HCT116 (cell line): ENCODE measurements around the gene ADARB2. TPM values are rescaled to one million over a fixed set of nuclear protein-coding genes. Genes with fewer than 3 reads are reported as not detected.

Experiments used
- ATAC-seq: fragments of 200-7000 bp; cut with Tn5 transposase; 2 replicates; pipeline ENCODE4 v1.9.1; 2020; ENCODE audit warnings: mild to moderate bottlenecking, moderate library complexity
- BruUV-seq: library from RNA; stranded (reverse); fragments of 400-500 nt; replicated peaks from 2 replicates; lab custom pipeline; 2021; lab: Mats Ljungman, UMichigan
- CTCF ChIA-PET: fragments of 300-600 bp; sonication (Branson Sonifier 250); formaldehyde crosslinking; loops from one replicate; lab custom pipeline; 2021; ENCODE audit warnings: antibody characterized with exemption; lab: Charles Lee
- POLR2A ChIA-PET: fragments of 300-600, 350-600 bp; sonication (Branson Sonifier 250); formaldehyde crosslinking; loops from one replicate; lab custom pipeline; 2021; ENCODE audit warnings: antibody characterized with exemption; lab: Charles Lee
- RAD21 ChIA-PET, 2 experiments: fragments of 300-600 bp; sonication (Branson Sonifier 250); formaldehyde crosslinking; loops; one replicate each; lab custom pipeline; 2023; ENCODE audit warnings: low total read pairs in 2 of 2; ENCODE audit not compliant: uncharacterized antibody in 2 of 2, unreplicated experiment in 2 of 2, low non-redundant PET in 1 of 2; lab: Charles Lee
- DNase-seq: peaks from one replicate; pipeline ENCODE4 v3.0.0-alpha.2; 2010; ENCODE audit warnings: low read depth, low spot score
- H2AFZ ChIP-seq: fragments of 200-600 bp; shearing (Covaris generic), sonication (generic); 2 replicates; pipeline ENCODE4 v1.6.1; 2017; ENCODE audit warnings: low read depth, mixed run types, mixed read lengths, antibody characterized with exemption, low read length; ENCODE audit not compliant: poor library complexity, severe bottlenecking
- H3K27ac ChIP-seq: 2 replicates; pipeline ENCODE4 v1.5.1; 2012; ENCODE audit warnings: low read depth, low read length
- H3K27me3 ChIP-seq: fragments of 200-600 bp; sonication (generic); 2 replicates; pipeline ENCODE4 v1.6.1; 2016; ENCODE audit warnings: mixed run types, low read length, mixed read lengths; ENCODE audit not compliant: insufficient read depth
- H3K36me3 ChIP-seq, 2 experiments: fragments of 200-500 bp in 1 of 2; fragments of 200-600 bp in 1 of 2; sonication (Bioruptor generic) in 1 of 2; sonication (generic) in 1 of 2; 2 replicates each; pipeline versions ENCODE4 v1.5.1 to v1.6.1; 2014 to 2016; ENCODE audit warnings: low read length in 2 of 2, inconsistent platforms in 1 of 2, mixed read lengths in 1 of 2, mixed run types in 1 of 2; ENCODE audit not compliant: insufficient read depth in 2 of 2, control insufficient read depth in 1 of 2
- H3K4me1 ChIP-seq, 2 experiments: fragments of 200-600 bp in 1 of 2; sonication (generic) in 1 of 2; 2 replicates each; pipeline versions ENCODE4 v1.5.1 to v1.6.1; 2012 to 2017; ENCODE audit warnings: low read length in 2 of 2, inconsistent platforms in 1 of 2, mild to moderate bottlenecking in 1 of 2, mixed read lengths in 1 of 2, mixed run types in 1 of 2, moderate library complexity in 1 of 2; ENCODE audit not compliant: insufficient read depth in 2 of 2, control insufficient read depth in 1 of 2
- H3K4me2 ChIP-seq: fragments of 200-600 bp; sonication (generic); 2 replicates; pipeline ENCODE4 v1.6.1; 2017; ENCODE audit warnings: mixed run types, low read length, mixed read lengths
- H3K4me3 ChIP-seq, 2 experiments: fragments of 200-600 bp in 1 of 2; sonication (generic) in 1 of 2; replicated peaks in 1 of 2; 2 replicates each; pipeline ENCODE4 v1.5.1; 2011 to 2016; ENCODE audit warnings: low read length in 2 of 2, control low read depth in 1 of 2, low read depth in 1 of 2, mild to moderate bottlenecking in 1 of 2, mixed read lengths in 1 of 2, mixed run types in 1 of 2
- H3K79me2 ChIP-seq: fragments of 200-600 bp; sonication (generic); 2 replicates; pipeline ENCODE4 v1.6.1; 2017; ENCODE audit warnings: mild to moderate bottlenecking, mixed run types, low read length, moderate library complexity, mixed read lengths; ENCODE audit not compliant: insufficient read depth
- H3K9ac ChIP-seq: fragments of 200-600 bp; sonication (generic); 2 replicates; pipeline ENCODE4 v1.6.1; 2016; ENCODE audit warnings: low read length, mixed read lengths
- H3K9me2 ChIP-seq: fragments of 200-600 bp; sonication (generic), shearing (Covaris generic); 2 replicates; pipeline ENCODE4 v1.6.1; 2017; ENCODE audit warnings: mixed run types, mild to moderate bottlenecking, moderate library complexity; ENCODE audit not compliant: insufficient read depth
- H3K9me3 ChIP-seq, 2 experiments: fragments of 200-500 bp in 1 of 2; fragments of 200-600 bp in 1 of 2; sonication (Bioruptor generic) in 1 of 2; sonication (generic) in 1 of 2; 2 replicates each; pipeline ENCODE4 v1.6.1; 2014 to 2017; ENCODE audit warnings: low read length in 2 of 2, mixed read lengths in 2 of 2, inconsistent platforms in 1 of 2, low read depth in 1 of 2, mild to moderate bottlenecking in 1 of 2, mixed run types in 1 of 2, moderate library complexity in 1 of 2; ENCODE audit not compliant: control insufficient read depth in 1 of 2, insufficient read depth in 1 of 2
- H4K20me1 ChIP-seq: fragments of 200-600 bp; sonication (generic), shearing (Covaris generic); 2 replicates; pipeline ENCODE4 v1.6.1; 2017; ENCODE audit warnings: mixed run types, mild to moderate bottlenecking, moderate library complexity; ENCODE audit not compliant: insufficient read depth
- EGR1 ChIP-seq: IDR thresholded peaks from 2 replicates; pipeline ENCODE4 v1.6.1; 2012; ENCODE audit warnings: low read depth
- EZH2 ChIP-seq: fragments of 200-600 bp; sonication (generic); IDR thresholded peaks from 2 replicates; pipeline ENCODE4 v1.6.1; 2017; ENCODE audit warnings: antibody characterized with exemption, mixed run types
- EZH2phosphoT487 ChIP-seq: fragments of 200-600 bp; IDR thresholded peaks from 2 replicates; pipeline ENCODE4 v1.6.1; 2018; ENCODE audit warnings: antibody characterized with exemption, borderline replicate concordance
- FOSL1 ChIP-seq: IDR thresholded peaks from 2 replicates; pipeline ENCODE4 v1.6.1; 2012; ENCODE audit warnings: low read depth
- POLR2A ChIP-seq: IDR thresholded peaks from 2 replicates; pipeline ENCODE4 v1.7.0; 2011; ENCODE audit warnings: borderline replicate concordance; ENCODE audit not compliant: insufficient read depth, insufficient read length; ENCODE audit errors: extremely low read depth
- YY1 ChIP-seq: IDR thresholded peaks from 2 replicates; pipeline ENCODE4 v1.6.1; 2011; ENCODE audit warnings: low read length, low read depth, moderate library complexity, mild to moderate bottlenecking; ENCODE audit not compliant: insufficient replicate concordance; ENCODE audit errors: extremely low read depth
- ZFX ChIP-seq: fragments of 450-650 bp; IDR thresholded peaks from 2 replicates; pipeline ENCODE4 v1.6.1; 2017
- ZNF274 ChIP-seq: fragments of 200-500 bp; sonication (Bioruptor generic); IDR thresholded peaks from 2 replicates; pipeline ENCODE4 v1.6.1; 2014; ENCODE audit warnings: mild to moderate bottlenecking, low read depth, low read length, inconsistent platforms
- intact Hi-C: fragments of 100-400 bp; cut with micrococcal nuclease; formaldehyde crosslinking; loops from 2 replicates; pipeline ENCODE4 v1.10.0; 2022
- total RNA-seq: library from RNA; stranded (reverse); gene quantifications from one replicate; pipeline ENCODE4 v1.2.1, GENCODE V29; 2021; ENCODE audit not compliant: unreplicated experiment
- TF ChIP-seq, protein P1 (sequence below): IDR thresholded peaks from 2 replicates; pipeline ENCODE4 v1.6.1; 2012; ENCODE audit warnings: low read depth

ADARB2 gene
- total RNA-seq, 1 experiment from 2014 or later: not detected

DNA sequence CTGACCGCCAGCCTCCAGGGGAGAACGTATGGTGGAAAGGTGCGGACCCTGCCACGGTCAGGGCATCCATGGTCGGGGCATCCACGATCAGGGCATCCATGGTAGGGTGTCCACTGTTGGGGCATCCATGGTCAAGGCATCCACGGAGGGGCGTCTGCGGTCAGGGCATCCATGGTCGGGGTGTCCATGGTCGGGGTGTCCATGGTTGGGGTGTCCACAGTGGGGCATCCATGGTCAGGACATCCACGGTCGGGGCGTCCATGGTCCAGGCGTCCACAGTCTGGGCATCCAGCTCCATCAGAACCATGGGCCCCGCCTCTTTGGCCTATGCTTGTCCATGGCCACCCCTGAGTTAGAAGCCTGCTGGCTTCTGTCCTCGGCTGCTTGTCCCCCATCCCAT lies 148.1 kb downstream of the ADARB2 start:
- Histone ChIP-seq H3K9me3 (no peaks in the 10 kb centered on the region), H3K4me1 (no peaks in the 10 kb centered on the region), H3K4me2 (no peak overlapping the region), H3K27ac (no peak overlapping the region), H3K4me3 (no peak overlapping the region), H4K20me1 (no peaks in the 10 kb centered on the region), H3K79me2 (no peaks in the 10 kb centered on the region), H3K9me2 (no peaks in the 10 kb centered on the region), H2AFZ (no peak overlapping the region), H3K9ac (no peak overlapping the region), H3K27me3 (peaks cover 18% of the 10 kb centered on the region), H3K36me3 (no peaks in the 10 kb centered on the region)
- intact Hi-C loops: no loop called here
- RAD21 ChIA-PET: no interaction called here
- no peak for TF ChIP-seq EZH2phosphoT487
- TF ChIP-seq FOSL1: no peak
- no peak for TF ChIP-seq ZFX
- no peak for TF ChIP-seq POLR2A
- TF ChIP-seq ZNF274: no peak
- TF ChIP-seq YY1: no peak
- no peak for TF ChIP-seq EGR1
- TF ChIP-seq EZH2: no peak
- TF ChIP-seq, protein P1, sequence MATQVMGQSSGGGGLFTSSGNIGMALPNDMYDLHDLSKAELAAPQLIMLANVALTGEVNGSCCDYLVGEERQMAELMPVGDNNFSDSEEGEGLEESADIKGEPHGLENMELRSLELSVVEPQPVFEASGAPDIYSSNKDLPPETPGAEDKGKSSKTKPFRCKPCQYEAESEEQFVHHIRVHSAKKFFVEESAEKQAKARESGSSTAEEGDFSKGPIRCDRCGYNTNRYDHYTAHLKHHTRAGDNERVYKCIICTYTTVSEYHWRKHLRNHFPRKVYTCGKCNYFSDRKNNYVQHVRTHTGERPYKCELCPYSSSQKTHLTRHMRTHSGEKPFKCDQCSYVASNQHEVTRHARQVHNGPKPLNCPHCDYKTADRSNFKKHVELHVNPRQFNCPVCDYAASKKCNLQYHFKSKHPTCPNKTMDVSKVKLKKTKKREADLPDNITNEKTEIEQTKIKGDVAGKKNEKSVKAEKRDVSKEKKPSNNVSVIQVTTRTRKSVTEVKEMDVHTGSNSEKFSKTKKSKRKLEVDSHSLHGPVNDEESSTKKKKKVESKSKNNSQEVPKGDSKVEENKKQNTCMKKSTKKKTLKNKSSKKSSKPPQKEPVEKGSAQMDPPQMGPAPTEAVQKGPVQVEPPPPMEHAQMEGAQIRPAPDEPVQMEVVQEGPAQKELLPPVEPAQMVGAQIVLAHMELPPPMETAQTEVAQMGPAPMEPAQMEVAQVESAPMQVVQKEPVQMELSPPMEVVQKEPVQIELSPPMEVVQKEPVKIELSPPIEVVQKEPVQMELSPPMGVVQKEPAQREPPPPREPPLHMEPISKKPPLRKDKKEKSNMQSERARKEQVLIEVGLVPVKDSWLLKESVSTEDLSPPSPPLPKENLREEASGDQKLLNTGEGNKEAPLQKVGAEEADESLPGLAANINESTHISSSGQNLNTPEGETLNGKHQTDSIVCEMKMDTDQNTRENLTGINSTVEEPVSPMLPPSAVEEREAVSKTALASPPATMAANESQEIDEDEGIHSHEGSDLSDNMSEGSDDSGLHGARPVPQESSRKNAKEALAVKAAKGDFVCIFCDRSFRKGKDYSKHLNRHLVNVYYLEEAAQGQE: no peak
- CTCF ChIA-PET: no interaction called here
- no peak for ATAC-seq
- DNase-seq: no peak
- POLR2A ChIA-PET: no interaction called here
- no TSS peak for BruUV-seq
